Activated CD4-positive, alpha-beta memory T cell treated with anti-CD3 and anti-CD28 coated beads for 36 hours (primary cell): ENCODE data around the gene MYO1D. TPM values are rescaled to one million over a fixed set of nuclear protein-coding genes. Genes with fewer than 3 reads are reported as not detected.
A peak's percentile ranks its signal among the peaks of the same experiment; 100 is the strongest.
"Not testable (repeated sequence)": the region's sequence is repeated elsewhere in the genome, so short reads cannot be mapped to it uniquely, and the experiment has no call there.

Experiments
- CTCF ChIA-PET: fragments of 350-600 bp; sonication (Branson Sonifier 250); formaldehyde crosslinking; loops from one replicate; lab custom pipeline; 2021; ENCODE audit warnings: antibody characterized with exemption, inconsistent platforms; lab: Charles Lee
- POLR2A ChIA-PET: fragments of 350-600 bp; sonication (Branson Sonifier 250); formaldehyde crosslinking; loops from one replicate; lab custom pipeline; 2021; ENCODE audit warnings: antibody characterized with exemption; lab: Charles Lee
- DNase-seq: peaks from one replicate; pipeline ENCODE4 v3.0.0-alpha.2; 2020
- H3K27ac Mint-ChIP-seq: one replicate; pipeline ENCODE4 v1.8.0; 2021; ENCODE audit warnings: mixed read lengths
- H3K27me3 Mint-ChIP-seq: one replicate; pipeline ENCODE4 v1.8.0; 2021; ENCODE audit warnings: mixed read lengths
- H3K36me3 Mint-ChIP-seq: one replicate; pipeline ENCODE4 v1.8.0; 2021; ENCODE audit warnings: mixed read lengths
- H3K4me1 Mint-ChIP-seq: one replicate; pipeline ENCODE4 v1.8.0; 2021; ENCODE audit warnings: low read depth, mixed read lengths
- H3K4me3 Mint-ChIP-seq: one replicate; pipeline ENCODE4 v1.8.0; 2021; ENCODE audit warnings: mild to moderate bottlenecking, mixed read lengths
- H3K9me3 Mint-ChIP-seq: one replicate; pipeline ENCODE4 v1.8.0; 2021; ENCODE audit warnings: mixed read lengths
- intact Hi-C: fragments of 100-400 bp; cut with micrococcal nuclease; formaldehyde crosslinking; loops from one replicate; pipeline ENCODE4 v1.15.1; 2023
- total RNA-seq, 2 experiments: library from RNA; stranded (reverse); gene quantifications; one replicate each; pipeline ENCODE4 v1.2.3, GENCODE V29; 2021

Gene MYO1D
- total RNA-seq, 2 experiments from 2014 or later, result 13.5 to 18.9 TPM

GRCh38 chr17:32529604-32530003 is 347.3 kb downstream of the MYO1D start:
- CTCF ChIA-PET, result interaction anchor here (1.4 kb wide), 1 partner anchor 68 kb away, joined by 7 read pairs; no protein-coding TSS in a partner anchor
- no peak overlapping the region for H3K27ac Mint-ChIP-seq
- no peak overlapping the region for H3K4me3 Mint-ChIP-seq
- POLR2A ChIA-PET, result no interaction called here
- H3K9me3 Mint-ChIP-seq, result no peaks in the 10 kb centered on the region
- no peaks in the 10 kb centered on the region for H3K27me3 Mint-ChIP-seq
- peaks cover 23% of the 10 kb centered on the region for H3K4me1 Mint-ChIP-seq
- no peak for DNase-seq
- intact Hi-C loops, result loop anchor here (10.0 kb wide), 2 partner anchors 75 to 385 kb away; no protein-coding TSS in a partner anchor
- no peaks in the 10 kb centered on the region for H3K36me3 Mint-ChIP-seq

- Mint-ChIP-seq H3K27ac (no peak overlapping the region), H3K36me3 (no peaks in the 10 kb centered on the region), H3K4me3 (no peak overlapping the region), H3K9me3 (no peaks in the 10 kb centered on the region), H3K27me3 (no peaks in the 10 kb centered on the region), H3K4me1 (peaks cover 31% of the 10 kb centered on the region)
- ChIA-PET POLR2A (no interaction called here), CTCF (interaction anchor here (1.4 to 1.5 kb wide), 2 partner anchors 61 to 67 kb away, joined by 3 to 7 read pairs; no protein-coding TSS in a partner anchor)
- no peak for DNase-seq
- intact Hi-C loops, result loop anchor here (10.0 kb wide), 2 partner anchors 76 to 386 kb away; no protein-coding TSS in a partner anchor
These were observed 348.1 kb downstream of the MYO1D start for GRCh38 chr17:32528825-32529224.

GRCh38 chr17:32527146-32527545 is 349.8 kb downstream of the MYO1D start:
- no peaks in the 10 kb centered on the region for H3K9me3 Mint-ChIP-seq
- ChIA-PET CTCF (interaction anchor here (1.5 kb wide), 1 partner anchor 41 kb away, joined by 3 read pairs; the partner anchor contains the start of gene CDK5R1), POLR2A (no interaction called here)
- H3K27ac Mint-ChIP-seq, result no peak overlapping the region
- H3K27me3 Mint-ChIP-seq, result no peaks in the 10 kb centered on the region
- H3K4me1 Mint-ChIP-seq, result peaks cover 43% of the 10 kb centered on the region
- H3K4me3 Mint-ChIP-seq, result no peak overlapping the region
- no peak for DNase-seq
- intact Hi-C loops, result loop anchor here (10.0 kb wide), 2 partner anchors 78 to 388 kb away; no protein-coding TSS in a partner anchor
- H3K36me3 Mint-ChIP-seq, result no peaks in the 10 kb centered on the region

GRCh38 chr17:32525122-32525521 is 351.8 kb downstream of the MYO1D start:
- no peak for DNase-seq
- no peaks in the 10 kb centered on the region for H3K9me3 Mint-ChIP-seq
- no peaks in the 10 kb centered on the region for H3K36me3 Mint-ChIP-seq
- H3K27me3 Mint-ChIP-seq, result no peaks in the 10 kb centered on the region
- H3K27ac Mint-ChIP-seq, result no peak overlapping the region
- peaks cover 59% of the 10 kb centered on the region for H3K4me1 Mint-ChIP-seq
- intact Hi-C loops, result loop anchor here (10.0 kb wide), 2 partner anchors 80 to 390 kb away; no protein-coding TSS in a partner anchor
- no peak overlapping the region for H3K4me3 Mint-ChIP-seq
- ChIA-PET CTCF (interaction anchor here (0.9 to 2.3 kb wide), 4 partner anchors 42 to 384 kb away, joined by 3 to 11 read pairs (median 9); partner anchors contain the start of gene PSMD11), POLR2A (interaction anchor here (3.7 kb wide), 1 partner anchor 37 kb away, joined by 38 read pairs; the partner anchor contains the start of gene CDK5R1)

GRCh38 chr17:32524553-32524880 is 352.4 kb downstream of the MYO1D start:
- DNase-seq, H3K27me3 Mint-ChIP-seq, H3K9me3 Mint-ChIP-seq, H3K4me3 Mint-ChIP-seq, H3K36me3 Mint-ChIP-seq: not testable (repeated sequence)
- intact Hi-C loops, result loop anchor here (1.0 to 10.0 kb wide), 7 partner anchors 12 to 390 kb away; partner anchors contain the start of genes PSMD11 and ZNF207
- peaks cover 63% of the 10 kb centered on the region for H3K4me1 Mint-ChIP-seq
- ChIA-PET CTCF (interaction anchor here (0.9 to 2.3 kb wide), 9 partner anchors 33 to 385 kb away, joined by 3 to 11 read pairs (median 8); partner anchors contain the start of genes CDK5R1 and PSMD11), POLR2A (interaction anchor here (0.8 to 3.7 kb wide), 9 partner anchors 10 to 353 kb away, joined by 3 to 38 read pairs (median 6); partner anchors contain the start of genes CDK5R1 and MYO1D)
- H3K27ac Mint-ChIP-seq, result peak overlapping the region; percentile 98

GRCh38 chr17:32523827-32524552 is 352.9 kb downstream of the MYO1D start:
- Mint-ChIP-seq H3K9me3 (no peaks in the 10 kb centered on the region), H3K27me3 (no peaks in the 10 kb centered on the region), H3K4me1 (peaks cover 60% of the 10 kb centered on the region), H3K27ac (peak overlapping the region; percentile 98), H3K4me3 (peak overlapping the region; percentile 57), H3K36me3 (no peaks in the 10 kb centered on the region)
- CTCF ChIA-PET, result interaction anchor here (0.6 to 2.3 kb wide), 12 partner anchors 20 to 386 kb away, joined by 3 to 11 read pairs (median 4); partner anchors contain the start of genes CDK5R1 and PSMD11
- POLR2A ChIA-PET, result interaction anchor here (0.6 to 3.7 kb wide), 11 partner anchors 8 to 353 kb away, joined by 3 to 38 read pairs (median 5); partner anchors contain the start of genes CDK5R1 and MYO1D
- intact Hi-C loops, result loop anchor here (1.0 to 10.0 kb wide), 13 partner anchors 12 to 391 kb away; partner anchors contain the start of genes MYO1D, PSMD11 and ZNF207
- peak; percentile 72 for DNase-seq

GRCh38 chr17:32523017-32523680 is 353.8 kb downstream of the MYO1D start:
- Mint-ChIP-seq H3K4me1 (peaks cover 60% of the 10 kb centered on the region), H3K9me3 (no peaks in the 10 kb centered on the region), H3K4me3 (peak overlapping the region; percentile 3), H3K27ac (peak overlapping the region; percentile 98), H3K36me3 (no peaks in the 10 kb centered on the region), H3K27me3 (no peaks in the 10 kb centered on the region)
- intact Hi-C loops, result loop anchor here (1.0 to 10.0 kb wide), 10 partner anchors 20 to 392 kb away; partner anchors contain the start of genes MYO1D and ZNF207
- ChIA-PET CTCF (interaction anchor here (0.6 to 2.0 kb wide), 8 partner anchors 19 to 354 kb away, joined by 3 to 9 read pairs (median 4); partner anchors contain the start of gene PSMD11), POLR2A (interaction anchor here (0.6 to 3.7 kb wide), 9 partner anchors 8 to 61 kb away, joined by 3 to 38 read pairs (median 6); partner anchors contain the start of gene CDK5R1)
- DNase-seq, result peak; percentile 72

GRCh38 chr17:32520737-32521404 is 356.1 kb downstream of the MYO1D start:
- CTCF ChIA-PET, result interaction anchor here (0.8 kb wide), 1 partner anchor 76 kb away, joined by 3 read pairs; the partner anchor contains the start of gene PSMD11
- DNase-seq, result no peak
- peaks cover 76% of the 10 kb centered on the region for H3K4me1 Mint-ChIP-seq
- intact Hi-C loops, result loop anchor here (5.0 to 10.0 kb wide), 4 partner anchors 84 to 394 kb away; partner anchors contain the start of gene ZNF207
- H3K27ac Mint-ChIP-seq, result peak overlapping the region; percentile 90
- no peaks in the 10 kb centered on the region for H3K36me3 Mint-ChIP-seq
- H3K4me3 Mint-ChIP-seq, result no peak overlapping the region
- H3K27me3 Mint-ChIP-seq, result no peaks in the 10 kb centered on the region
- H3K9me3 Mint-ChIP-seq, result no peaks in the 10 kb centered on the region
- POLR2A ChIA-PET, result interaction anchor here (0.7 to 2.0 kb wide), 2 partner anchors 34 to 43 kb away, joined by 3 to 8 read pairs; partner anchors contain the start of gene CDK5R1

- intact Hi-C loops, result loop anchor here (5.0 to 10.0 kb wide), 4 partner anchors 85 to 395 kb away; partner anchors contain the start of gene ZNF207
- POLR2A ChIA-PET, result interaction anchor here (0.7 to 2.0 kb wide), 4 partner anchors 16 to 44 kb away, joined by 3 to 8 read pairs (median 4); partner anchors contain the start of gene CDK5R1
These were observed 356.7 kb downstream of the MYO1D start for GRCh38 chr17:32520104-32520701.

More at GRCh38 chr17:32520104-32520701, 356.7 kb downstream of the MYO1D start:
- Mint-ChIP-seq H3K27me3 (no peaks in the 10 kb centered on the region), H3K9me3 (no peaks in the 10 kb centered on the region), H3K27ac (peak overlapping the region; percentile 90), H3K36me3 (no peaks in the 10 kb centered on the region), H3K4me1 (peaks cover 83% of the 10 kb centered on the region), H3K4me3 (peak overlapping the region; percentile 79)
- DNase-seq, result peak; percentile 80
- CTCF ChIA-PET, result interaction anchor here (0.6 to 2.5 kb wide), 4 partner anchors 13 to 76 kb away, joined by 3 to 11 read pairs (median 4); partner anchors contain the start of genes CDK5R1 and PSMD11
